22Rv1 (cell line): Measurements from ENCODE around the gene ITGAV.

Source experiments
- ZFX ChIP-seq: fragments of 450-650 bp; IDR thresholded peaks from 2 replicates; pipeline ENCODE4 v1.6.1; 2017; ENCODE audit warnings: antibody characterized with exemption, borderline replicate concordance
- TF ChIP-seq, protein P1 (sequence below): fragments of 450-650 bp; IDR thresholded peaks from 2 replicates; pipeline ENCODE4 v1.5.1; 2017; ENCODE audit warnings: mild to moderate bottlenecking

DNA sequence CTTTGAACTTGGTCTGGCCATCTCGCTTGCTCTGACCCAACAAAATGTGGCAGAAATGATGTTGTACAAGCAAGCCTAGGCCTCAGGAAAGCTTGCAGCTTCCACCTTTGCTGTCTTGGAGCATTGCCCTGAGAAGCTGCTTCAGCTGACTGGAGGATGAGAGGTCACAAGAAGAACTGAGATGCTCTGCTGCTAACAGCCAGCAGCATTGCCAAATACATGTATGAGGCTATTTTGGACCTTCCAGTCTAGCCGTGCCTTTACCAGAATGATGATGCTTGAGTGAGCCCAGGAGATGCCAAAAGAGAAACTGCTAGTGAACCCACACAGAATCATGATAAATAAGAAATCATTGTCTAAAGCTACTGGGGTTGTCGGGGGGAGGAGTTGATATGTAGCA lies 13.2 kb upstream of the ITGAV start:
- TF ChIP-seq, protein P1, sequence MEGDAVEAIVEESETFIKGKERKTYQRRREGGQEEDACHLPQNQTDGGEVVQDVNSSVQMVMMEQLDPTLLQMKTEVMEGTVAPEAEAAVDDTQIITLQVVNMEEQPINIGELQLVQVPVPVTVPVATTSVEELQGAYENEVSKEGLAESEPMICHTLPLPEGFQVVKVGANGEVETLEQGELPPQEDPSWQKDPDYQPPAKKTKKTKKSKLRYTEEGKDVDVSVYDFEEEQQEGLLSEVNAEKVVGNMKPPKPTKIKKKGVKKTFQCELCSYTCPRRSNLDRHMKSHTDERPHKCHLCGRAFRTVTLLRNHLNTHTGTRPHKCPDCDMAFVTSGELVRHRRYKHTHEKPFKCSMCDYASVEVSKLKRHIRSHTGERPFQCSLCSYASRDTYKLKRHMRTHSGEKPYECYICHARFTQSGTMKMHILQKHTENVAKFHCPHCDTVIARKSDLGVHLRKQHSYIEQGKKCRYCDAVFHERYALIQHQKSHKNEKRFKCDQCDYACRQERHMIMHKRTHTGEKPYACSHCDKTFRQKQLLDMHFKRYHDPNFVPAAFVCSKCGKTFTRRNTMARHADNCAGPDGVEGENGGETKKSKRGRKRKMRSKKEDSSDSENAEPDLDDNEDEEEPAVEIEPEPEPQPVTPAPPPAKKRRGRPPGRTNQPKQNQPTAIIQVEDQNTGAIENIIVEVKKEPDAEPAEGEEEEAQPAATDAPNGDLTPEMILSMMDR: no peak
- no peak for TF ChIP-seq ZFX
